ENCODE results near the gene KCTD7.
"Not testable (repeated sequence)": the region's sequence is repeated elsewhere in the genome, so short reads cannot be mapped to it uniquely, and the experiment has no call there.

KCTD7 gene

DNA sequence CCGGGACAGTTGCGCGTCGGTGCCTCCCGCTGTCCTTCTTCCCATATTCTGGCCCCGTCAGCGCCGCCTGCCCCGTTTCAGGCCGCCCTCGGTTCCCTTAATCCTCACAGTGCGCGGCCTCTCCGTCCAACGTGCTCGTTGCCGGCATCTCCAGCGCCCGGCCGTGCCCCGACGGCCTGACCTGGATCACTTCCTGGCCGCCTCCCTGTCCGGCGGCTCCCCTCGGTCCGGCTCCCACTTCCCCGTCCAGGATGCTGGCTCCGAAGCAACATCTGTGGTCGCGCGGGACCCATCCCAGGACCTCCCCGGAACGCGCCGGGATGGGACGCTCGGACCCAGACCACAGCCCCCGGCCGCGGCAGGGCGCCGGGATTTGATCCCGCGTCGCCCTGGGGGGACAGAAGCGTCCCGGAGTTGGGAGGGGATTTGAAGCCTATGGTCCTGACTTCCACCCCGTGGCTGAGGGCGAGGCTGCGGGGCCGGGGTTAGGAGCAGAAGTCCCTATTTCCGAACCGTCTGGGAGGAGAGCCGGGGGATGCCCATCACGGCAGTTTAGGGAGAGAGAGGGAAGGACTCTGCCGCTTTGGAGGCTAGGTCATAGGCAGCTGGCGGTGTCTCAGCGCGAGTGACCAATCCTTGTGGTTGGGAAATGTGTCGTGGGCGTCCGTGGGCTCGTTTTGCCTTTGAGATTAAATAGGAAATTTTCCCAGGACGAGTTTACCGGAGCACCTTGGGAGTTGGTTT, 53.8 kb downstream of the KCTD7 start:
- peak; percentile 34 for DNase-seq (ENCODE audit: low spot score)

DNA sequence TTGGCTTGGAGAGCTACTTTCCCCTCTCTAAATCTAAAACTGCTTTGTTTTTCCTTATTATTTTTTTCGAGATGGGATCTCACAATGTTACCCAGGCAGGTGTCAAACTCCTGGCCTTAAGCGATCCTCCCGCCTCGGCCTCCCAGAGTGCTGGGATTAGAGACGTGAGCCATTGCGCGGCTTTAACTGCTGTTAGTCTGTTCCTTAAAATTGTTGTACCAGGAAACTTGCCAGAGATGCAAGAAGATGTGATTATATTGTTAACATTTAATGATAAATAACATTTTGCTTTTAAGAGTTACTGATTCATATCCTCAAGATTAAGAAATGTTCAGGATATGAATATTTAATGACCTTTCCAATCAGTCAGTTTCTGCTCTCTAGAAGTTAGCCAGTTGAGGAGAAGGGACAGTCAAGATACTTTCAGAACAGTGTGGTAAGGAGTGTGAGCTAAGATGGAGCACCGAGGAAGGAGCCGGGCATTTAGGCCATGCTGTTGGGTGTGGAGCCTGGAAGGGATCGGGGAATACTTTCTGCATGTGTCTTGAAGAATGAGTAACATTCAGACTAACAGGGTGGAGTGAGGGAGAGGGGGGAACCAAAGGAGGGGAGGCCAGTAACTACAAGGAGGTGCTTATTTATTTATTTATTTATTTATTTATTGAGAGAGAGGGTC, 54.6 kb downstream of the KCTD7 start:
- DNase-seq (ENCODE audit: low spot score), result not testable (repeated sequence)

DNA sequence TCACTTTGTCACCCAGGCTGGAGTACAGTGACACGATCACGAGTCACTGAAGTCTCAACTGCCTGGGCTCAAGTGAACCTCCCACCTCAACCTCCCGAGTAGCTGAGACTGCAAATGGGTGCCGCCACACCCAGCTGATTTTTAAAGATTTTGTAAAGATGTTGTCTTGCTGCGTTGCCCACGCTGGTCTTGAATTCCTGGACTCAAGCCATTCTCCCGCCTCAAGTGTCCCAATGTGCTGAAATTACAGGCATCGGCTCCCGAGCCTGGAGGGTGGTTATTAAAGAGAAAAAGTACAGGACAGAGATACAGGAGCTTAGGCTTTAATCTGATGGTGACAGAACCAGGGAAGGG, 55.1 kb downstream of the KCTD7 start:
- DNase-seq (ENCODE audit: low spot score), result no peak

DNA sequence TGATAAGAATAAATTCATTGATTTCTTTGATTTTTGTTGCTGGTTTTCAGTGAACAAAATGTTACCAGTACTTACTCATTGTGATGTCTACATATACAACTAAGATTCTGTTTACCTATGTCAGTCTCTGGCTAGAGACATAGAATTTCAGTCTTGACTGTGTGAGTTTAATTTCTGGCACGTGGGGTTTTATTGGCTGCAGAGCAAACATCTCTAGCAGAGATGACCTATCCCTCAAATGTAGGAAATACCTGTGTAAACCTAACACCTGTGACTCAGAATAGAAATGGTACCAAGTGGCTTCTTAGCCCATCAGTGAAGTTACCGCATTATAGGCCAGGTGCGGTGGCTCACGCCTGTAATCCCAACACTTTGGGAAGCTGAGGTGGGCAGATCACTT, 57.0 kb downstream of the KCTD7 start:
- not testable (repeated sequence) for DNase-seq (ENCODE audit: low spot score)

DNA sequence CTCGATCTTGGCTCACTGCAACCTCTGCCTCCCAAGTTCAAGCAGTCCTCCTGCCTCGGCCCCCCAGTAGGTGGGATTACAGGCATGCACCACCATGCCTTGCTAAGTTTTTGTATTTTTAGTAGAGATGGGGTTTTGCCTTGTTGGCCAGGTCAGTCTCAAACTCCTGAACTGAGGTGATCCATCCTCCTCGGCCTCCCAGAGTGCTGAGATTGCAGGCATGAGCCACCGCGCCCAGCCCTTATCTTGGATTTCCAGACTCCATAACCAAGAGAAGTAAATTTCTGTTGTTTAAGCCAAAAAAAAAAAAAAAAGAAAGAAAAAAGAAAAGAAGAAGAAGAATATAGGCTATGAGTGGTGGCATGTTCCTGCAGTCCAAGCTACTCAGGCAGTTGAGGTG, 58.5 kb downstream of the KCTD7 start:
- no peak for DNase-seq (ENCODE audit: low spot score)

DNA sequence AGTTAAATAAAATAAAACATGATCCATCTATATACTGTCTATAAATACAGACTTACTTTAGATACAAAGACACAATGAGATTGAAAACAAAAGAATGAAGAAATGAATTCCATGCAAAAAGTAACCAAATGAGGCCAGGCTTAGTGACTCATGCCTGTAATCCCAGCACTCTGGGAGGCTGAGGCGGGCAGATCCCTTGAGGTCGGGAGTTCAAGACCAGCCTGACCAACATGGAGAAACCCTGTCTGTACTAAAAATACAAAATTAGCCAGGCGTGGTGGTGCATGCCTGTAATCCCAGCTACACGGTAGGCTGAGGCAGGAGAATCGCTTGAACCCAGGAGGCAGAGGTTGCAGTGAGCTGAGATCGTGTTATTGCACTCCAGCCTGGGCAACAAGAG, 59.0 kb downstream of the KCTD7 start:
- DNase-seq (ENCODE audit: low spot score), result not testable (repeated sequence)

DNA sequence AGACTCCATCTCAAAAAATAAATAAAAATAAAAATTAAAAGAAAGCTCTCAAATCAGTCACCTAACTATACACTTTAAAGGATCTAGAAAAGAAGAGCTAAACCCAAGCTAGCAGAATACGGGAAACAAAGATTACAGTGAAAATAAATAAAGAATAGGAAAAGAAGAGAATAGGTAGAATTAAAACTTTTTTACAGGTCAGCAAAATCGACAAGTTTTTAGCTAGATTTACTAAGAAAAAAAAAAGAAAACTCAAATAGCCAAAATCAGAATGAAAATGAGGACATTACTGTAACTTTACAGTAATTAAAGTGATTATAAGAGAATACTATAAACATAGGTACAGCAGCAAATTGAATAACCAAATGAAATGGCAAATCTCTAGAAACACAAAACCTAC, 60.4 kb downstream of the KCTD7 start:
- DNase-seq (ENCODE audit: low spot score), result no peak

DNA sequence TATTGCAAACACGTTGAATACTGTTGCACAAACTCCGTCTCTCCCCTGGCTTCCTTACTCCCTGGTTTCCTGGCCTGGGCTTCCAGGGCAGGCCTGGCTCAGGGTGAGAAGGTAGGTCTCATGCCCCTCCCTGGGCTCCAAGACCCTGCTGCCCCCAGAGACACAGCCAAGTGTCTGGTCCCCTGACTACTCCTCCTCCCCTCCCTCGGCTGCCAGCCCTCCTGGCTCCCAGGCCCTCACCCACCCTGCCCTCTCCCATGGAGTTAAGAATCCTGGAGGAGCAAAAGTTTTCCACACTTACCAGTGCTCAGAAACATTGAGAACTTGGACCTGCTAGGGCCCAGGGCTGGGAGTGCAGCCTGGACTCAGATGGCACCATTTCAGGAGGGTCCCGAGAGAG, 64.7 kb downstream of the KCTD7 start:
- DNase-seq (ENCODE audit: low spot score), result no peak
